ENCODE measurements around the gene FAM120B.
A peak's percentile ranks its signal among the peaks of the same experiment; 100 is the strongest.

The FAM120B gene

GRCh38 chr6:170276369-170277057 lies 30.0 kb upstream of the FAM120B start:
- DNase-seq (ENCODE audit: extremely low spot score) = no peak
- TF ChIP-seq CTCF (IDR thresholded peaks at IDR 0.05; ENCODE audit: control extremely low read depth, extremely low read depth, low read depth, missing control alignments) = no peak
- CTCF ChIA-PET = interaction anchor here (0.9 kb wide), 1 partner anchor 15 kb away, joined by 3 read pairs; no protein-coding TSS in a partner anchor
- POLR2A ChIA-PET = no interaction called here

GRCh38 chr6:170277893-170278742 lies 28.4 kb upstream of the FAM120B start:
- ChIA-PET CTCF (interaction anchor here (1.0 to 1.6 kb wide), 4 partner anchors 10 to 446 kb away, joined by 3 to 4 read pairs (median 3); no protein-coding TSS in a partner anchor), POLR2A (no interaction called here)
- TF ChIP-seq CTCF (IDR thresholded peaks at IDR 0.05; ENCODE audit: control extremely low read depth, extremely low read depth, low read depth, missing control alignments) = no peak
- DNase-seq (ENCODE audit: extremely low spot score) = no peak

- ChIA-PET POLR2A (no interaction called here), CTCF (interaction anchor here (1.0 to 1.6 kb wide), 3 partner anchors 101 to 447 kb away, joined by 3 to 4 read pairs (median 3); no protein-coding TSS in a partner anchor)
- no peak for DNase-seq (ENCODE audit: extremely low spot score)
- TF ChIP-seq CTCF (IDR thresholded peaks at IDR 0.05; ENCODE audit: control extremely low read depth, extremely low read depth, low read depth, missing control alignments) = no peak
These were observed 27.8 kb upstream of the FAM120B start for GRCh38 chr6:170278743-170279094.

- no peak for DNase-seq (ENCODE audit: extremely low spot score)
- CTCF ChIA-PET = no interaction called here
- POLR2A ChIA-PET = no interaction called here
- TF ChIP-seq CTCF (IDR thresholded peaks at IDR 0.05; ENCODE audit: control extremely low read depth, extremely low read depth, low read depth, missing control alignments) = no peak
These were observed 27.1 kb upstream of the FAM120B start for GRCh38 chr6:170279426-170279825.

DNA sequence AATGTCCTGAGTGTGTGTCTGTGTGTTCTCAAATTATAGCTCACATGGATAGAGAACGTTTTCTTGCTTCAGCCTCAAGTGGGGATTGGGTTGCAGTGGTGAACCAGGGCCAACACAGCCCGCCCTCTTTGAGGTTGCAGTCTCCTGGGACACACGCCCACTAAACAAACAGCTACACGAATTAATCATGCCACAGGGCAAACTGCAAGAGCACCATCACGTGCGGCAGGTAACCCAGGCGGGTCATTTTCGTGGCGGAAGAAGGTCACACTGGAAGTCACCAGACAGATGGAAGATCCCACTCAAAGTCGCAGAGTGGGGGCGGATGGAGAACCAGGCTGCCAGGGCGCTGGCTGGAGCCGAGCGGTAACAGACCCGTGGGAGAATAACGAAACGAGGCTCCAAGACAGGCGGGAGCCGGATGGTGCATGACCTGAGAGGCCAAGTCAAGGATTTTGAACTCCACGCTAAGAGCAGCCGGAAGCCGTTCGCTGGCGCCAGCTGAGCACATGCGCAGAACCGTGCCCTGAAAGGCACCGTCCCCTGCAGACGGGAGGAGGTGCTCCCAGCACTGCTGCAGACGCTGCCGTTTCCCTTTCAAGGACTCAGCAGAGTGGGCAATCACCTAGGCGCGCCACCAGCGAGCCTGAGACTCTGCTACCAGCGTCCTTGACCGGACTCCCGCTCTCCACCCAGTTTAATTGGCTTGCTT lies 26.4 kb upstream of the FAM120B start:
- DNase-seq (ENCODE audit: extremely low spot score) = peak; percentile 74
- TF ChIP-seq CTCF (IDR thresholded peaks at IDR 0.05; ENCODE audit: control extremely low read depth, extremely low read depth, low read depth, missing control alignments) = peak; percentile 1
- ChIA-PET CTCF (no interaction called here), POLR2A (no interaction called here)

- ChIA-PET CTCF (no interaction called here), POLR2A (no interaction called here)
- no peak for DNase-seq (ENCODE audit: extremely low spot score)
- TF ChIP-seq CTCF (IDR thresholded peaks at IDR 0.05; ENCODE audit: control extremely low read depth, extremely low read depth, low read depth, missing control alignments) = no peak
These were observed 25.9 kb upstream of the FAM120B start for GRCh38 chr6:170280689-170281045.
